T-helper 9 cell (primary cell): ENCODE data around the gene FTCD.
"Not testable (repeated sequence)": the region's sequence is repeated elsewhere in the genome, so short reads cannot be mapped to it uniquely, and the experiment has no call there.

Experiments
- DNase-seq: peaks from one replicate; pipeline ENCODE4 v3.0.0-alpha.2; 2020

Gene FTCD

GRCh38 chr21:46152927-46153246, 2.5 kb downstream of the FTCD start:
- no peak for DNase-seq

- no peak for DNase-seq
These were observed 3.1 kb downstream of the FTCD start for GRCh38 chr21:46151989-46152926.

- no peak for DNase-seq
These were observed 4.0 kb downstream of the FTCD start for GRCh38 chr21:46151261-46151988.

- DNase-seq, result no peak
These were observed 4.8 kb downstream of the FTCD start for GRCh38 chr21:46150491-46151121.

GRCh38 chr21:46150073-46150472, 5.3 kb downstream of the FTCD start:
- DNase-seq, result no peak

- DNase-seq, result no peak
These were observed 6.0 kb downstream of the FTCD start for GRCh38 chr21:46149205-46149901.

GRCh38 chr21:46148106-46148505, 7.3 kb downstream of the FTCD start:
- no peak for DNase-seq

GRCh38 chr21:46147429-46147828, 8.0 kb downstream of the FTCD start:
- not testable (repeated sequence) for DNase-seq

- DNase-seq, result no peak
These were observed 8.5 kb downstream of the FTCD start for GRCh38 chr21:46146856-46147255.

- DNase-seq, result no peak
These were observed 9.3 kb downstream of the FTCD start for GRCh38 chr21:46145840-46146691.

- no peak for DNase-seq
These were observed 10.1 kb downstream of the FTCD start for GRCh38 chr21:46145159-46145839.

GRCh38 chr21:46144464-46145070, 10.8 kb downstream of the FTCD start:
- DNase-seq, result no peak

GRCh38 chr21:46142582-46143473, 12.6 kb downstream of the FTCD start:
- DNase-seq, result no peak

GRCh38 chr21:46141767-46142581, 13.4 kb downstream of the FTCD start:
- DNase-seq, result no peak

GRCh38 chr21:46140352-46141003, 14.9 kb downstream of the FTCD start:
- not testable (repeated sequence) for DNase-seq

GRCh38 chr21:46139686-46140085, 15.7 kb downstream of the FTCD start:
- no peak for DNase-seq

GRCh38 chr21:46138383-46138970, 16.9 kb downstream of the FTCD start:
- DNase-seq, result no peak

- no peak for DNase-seq
These were observed 17.5 kb downstream of the FTCD start for GRCh38 chr21:46137908-46138307.
